KG1 (cell line): Measurements from ENCODE around the gene DNPH1.

ENCODE experiments used
- DNase-seq: peaks from one replicate; lab custom pipeline; 2025; lab: John Stamatoyannopoulos, UW

The DNPH1 gene

DNA sequence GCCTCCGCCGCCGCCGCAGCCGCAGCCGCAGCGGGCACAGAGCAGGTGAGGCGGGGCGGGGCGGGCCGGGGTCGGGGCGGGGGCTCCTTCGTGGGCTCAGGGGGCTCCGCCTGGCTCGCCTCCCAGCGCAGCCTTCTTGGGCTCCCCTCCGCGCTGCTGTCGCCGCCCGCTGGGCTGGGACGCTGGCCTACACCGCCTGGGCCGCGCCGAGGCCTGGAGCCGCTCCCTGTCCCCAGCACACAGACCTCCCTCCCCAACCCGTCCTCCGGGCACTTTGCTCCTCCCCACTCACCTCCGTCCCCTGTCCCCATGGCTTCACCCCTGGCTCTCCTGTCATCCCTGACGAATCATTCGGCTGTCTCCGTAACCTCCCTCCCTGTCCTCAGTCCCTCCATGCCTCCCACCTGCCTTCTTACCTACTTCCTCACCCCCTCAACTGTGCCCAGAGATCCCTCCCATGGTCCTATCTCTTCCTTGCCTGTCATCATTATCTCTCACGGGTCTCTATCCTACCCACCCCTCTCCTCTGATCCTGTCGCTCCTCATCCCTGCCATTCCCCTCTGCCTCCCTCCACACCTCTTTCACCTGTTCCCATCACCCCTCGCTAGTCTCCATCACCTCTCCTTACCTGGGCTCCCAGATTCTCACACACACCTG lies 14.5 kb upstream of the DNPH1 start:
- no peak for DNase-seq

- DNase-seq = no peak
Measured at GRCh38 chr6:43242908-43243663, 13.8 kb upstream of the DNPH1 start, which contains the start of gene TTBK1. TTBK1 (plus strand) TSS chr6:43243481; CDS start chr6:43246661, 3,180 bp downstream.

DNA sequence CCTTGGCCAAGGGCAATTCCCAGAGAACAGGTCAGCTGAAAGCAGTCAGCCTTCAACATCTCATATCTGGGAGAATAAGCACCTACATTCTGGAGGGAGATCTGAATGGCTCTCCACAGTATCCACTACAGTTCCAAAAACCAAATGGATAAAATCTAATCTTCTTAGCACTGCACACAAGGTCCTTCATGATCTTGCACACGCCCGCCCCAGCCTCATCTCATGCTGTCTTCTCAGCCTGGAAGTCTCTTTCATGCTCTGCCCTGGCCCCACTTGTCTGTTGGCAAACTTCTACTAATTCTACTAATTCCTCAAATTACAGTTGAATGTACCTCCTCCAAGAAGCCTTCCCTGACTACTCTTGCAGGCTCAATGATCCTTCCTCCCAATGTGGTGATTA lies 12.2 kb upstream of the DNPH1 start:
- no peak for DNase-seq

DNA sequence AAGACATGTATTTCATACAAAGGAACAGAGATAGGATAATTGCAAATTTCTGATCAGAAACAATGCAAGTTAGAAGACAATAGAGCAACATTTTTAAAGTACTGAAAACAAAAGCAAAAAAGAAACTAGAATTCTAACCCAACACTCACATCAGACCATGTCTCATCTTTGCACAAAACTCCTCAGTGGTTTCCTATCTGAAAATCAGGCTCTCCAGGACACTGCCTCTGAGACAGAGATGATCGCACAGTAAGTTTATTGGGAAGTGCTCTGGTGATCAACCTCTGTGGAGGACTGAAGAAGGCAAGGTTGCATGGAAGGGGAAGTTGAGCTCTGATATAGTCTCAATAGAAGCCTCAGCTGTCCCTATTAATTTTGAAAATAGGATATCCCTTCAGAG lies 11.7 kb upstream of the DNPH1 start:
- DNase-seq = no peak

DNA sequence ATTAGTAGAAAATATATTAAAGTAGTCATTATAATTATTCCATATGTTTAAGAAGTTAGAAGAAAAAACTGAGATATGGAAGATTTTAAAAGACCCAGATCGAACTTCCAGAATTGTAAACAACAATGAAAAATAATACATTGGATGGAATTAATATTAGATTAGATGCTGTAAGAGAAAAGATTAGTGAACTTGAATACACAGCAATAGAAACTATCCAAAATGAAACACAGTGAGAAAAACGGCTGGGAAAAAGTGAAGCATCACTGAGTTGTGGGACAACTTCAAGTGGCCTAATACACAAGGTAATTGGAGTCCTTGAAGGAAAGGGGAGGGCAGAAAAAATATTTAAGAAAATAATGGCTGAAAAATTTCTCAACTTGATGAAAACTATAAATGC lies 9.8 kb upstream of the DNPH1 start:
- DNase-seq = no peak

- no peak for DNase-seq
Measured at GRCh38 chr6:43235841-43236240, 6.6 kb upstream of the DNPH1 start.

DNA sequence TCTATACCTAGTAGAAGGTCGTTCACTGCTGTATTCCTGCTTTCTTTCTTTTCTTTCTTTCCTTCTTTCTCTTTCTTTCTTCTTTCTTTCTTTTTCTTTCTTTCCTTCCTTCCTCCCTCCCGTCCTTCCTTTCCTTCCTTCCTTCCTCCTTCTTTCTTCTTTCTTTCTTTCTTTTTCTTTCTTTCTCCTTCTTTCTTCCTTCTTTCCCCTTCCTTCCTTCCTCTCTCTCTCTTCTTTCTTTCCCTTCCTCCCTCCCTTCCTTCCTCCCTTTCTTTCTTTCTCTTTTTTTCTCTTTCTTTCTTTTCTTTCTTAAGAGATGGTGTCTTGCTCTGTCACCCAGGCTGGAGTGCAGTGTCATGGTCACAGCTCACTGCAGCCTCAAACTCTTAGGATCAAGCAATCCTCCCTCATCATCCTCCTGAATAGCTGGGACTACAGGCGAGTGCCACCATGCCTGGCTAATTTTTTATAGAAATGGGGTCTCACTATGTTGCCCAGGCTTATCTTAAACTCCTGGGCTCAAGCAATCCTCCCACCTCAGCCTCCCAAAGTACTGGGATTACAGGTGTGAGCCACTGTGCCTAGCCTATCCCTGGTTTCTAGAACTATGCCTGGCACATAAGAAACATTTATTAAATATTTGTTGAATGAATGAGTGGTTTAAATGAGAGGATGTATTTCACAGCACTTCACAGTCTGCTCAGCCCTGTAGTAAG lies 2.6 kb upstream of the DNPH1 start:
- DNase-seq = no peak

DNA sequence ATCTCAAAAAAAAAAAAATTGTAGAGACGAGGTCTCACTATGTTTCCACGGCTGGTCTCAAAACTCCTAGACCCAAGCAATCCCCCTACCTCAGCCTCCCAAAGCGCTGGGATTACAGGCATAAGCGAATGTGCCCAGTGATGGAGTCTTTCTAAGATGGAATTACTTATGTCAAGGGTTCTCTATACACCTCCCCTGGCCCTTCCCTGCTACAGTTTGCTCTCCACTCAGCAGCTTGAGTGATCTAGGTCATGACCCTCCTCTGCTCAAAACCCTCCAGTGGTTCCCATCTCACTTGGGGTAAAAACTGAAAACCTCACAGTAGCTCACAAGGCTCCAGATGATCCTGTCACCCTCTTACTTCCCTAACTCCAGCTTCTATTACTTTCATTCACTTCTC lies 1.8 kb upstream of the DNPH1 start:
- DNase-seq = no peak

DNA sequence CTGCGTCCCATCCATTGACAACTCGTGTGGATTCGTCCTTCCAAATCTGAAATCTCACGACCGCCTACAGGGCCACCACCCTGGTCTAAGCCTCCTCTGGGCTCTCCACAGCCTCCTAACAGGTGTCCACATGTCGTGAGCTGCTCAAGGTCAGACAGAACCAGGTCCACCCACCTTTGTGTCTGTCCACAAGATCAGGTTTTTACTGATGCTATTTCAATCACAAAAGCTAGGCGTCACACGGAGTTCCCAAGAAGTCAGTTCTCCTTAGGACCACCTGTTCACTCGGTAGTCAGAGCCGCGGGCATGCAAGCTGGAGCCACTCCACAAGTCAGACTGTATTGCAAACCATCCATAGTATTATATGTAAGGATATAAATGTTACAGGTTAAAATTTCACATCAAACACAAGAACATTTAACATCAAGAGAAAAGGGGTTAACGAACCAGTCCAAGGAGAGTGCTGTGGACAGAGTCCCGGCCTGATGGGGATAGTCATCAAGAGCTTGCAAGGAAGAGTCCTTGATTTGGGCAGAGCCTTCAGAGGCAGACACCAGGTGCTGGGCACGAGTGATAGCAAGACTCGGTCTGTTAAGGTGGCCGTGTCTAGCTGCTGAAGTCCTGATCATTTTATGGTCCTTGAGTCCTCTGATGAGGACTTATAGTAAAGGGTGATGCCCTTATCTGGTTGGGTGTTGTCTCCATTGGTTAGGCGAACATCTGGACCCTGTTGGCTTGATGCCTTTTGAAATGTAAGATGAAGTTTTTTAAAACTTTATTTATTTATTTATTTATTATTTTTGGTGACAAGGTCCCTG lies 731 bp upstream of the DNPH1 start:
- no peak for DNase-seq

- DNase-seq = no peak
Measured at GRCh38 chr6:43226192-43226851, 3.0 kb downstream of the DNPH1 start.

DNA sequence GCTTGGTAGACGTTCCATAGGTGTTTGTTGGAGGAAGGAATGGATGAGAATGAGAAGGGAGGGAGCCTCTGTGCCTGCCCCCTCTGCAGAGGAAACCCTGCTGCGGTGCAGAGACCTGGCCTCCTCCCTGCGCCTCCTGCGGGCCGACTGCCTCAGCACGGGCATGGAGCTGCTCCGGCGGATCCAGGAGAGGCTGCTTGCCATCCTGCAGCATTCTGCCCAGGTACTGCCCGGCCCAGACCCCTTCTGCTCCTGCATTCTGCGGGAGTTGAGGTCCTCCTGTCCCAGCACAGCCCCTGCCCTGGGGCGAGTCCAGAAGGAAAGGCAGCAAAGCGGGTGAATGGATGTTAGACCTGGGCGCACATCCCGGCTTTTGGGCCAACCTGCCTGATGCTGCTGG lies 6.1 kb downstream of the DNPH1 start:
- DNase-seq = no peak

GRCh38 chr6:43222418-43223059 lies 6.7 kb downstream of the DNPH1 start:
- DNase-seq = no peak

GRCh38 chr6:43221046-43221972 lies 8.0 kb downstream of the DNPH1 start:
- no peak for DNase-seq

DNA sequence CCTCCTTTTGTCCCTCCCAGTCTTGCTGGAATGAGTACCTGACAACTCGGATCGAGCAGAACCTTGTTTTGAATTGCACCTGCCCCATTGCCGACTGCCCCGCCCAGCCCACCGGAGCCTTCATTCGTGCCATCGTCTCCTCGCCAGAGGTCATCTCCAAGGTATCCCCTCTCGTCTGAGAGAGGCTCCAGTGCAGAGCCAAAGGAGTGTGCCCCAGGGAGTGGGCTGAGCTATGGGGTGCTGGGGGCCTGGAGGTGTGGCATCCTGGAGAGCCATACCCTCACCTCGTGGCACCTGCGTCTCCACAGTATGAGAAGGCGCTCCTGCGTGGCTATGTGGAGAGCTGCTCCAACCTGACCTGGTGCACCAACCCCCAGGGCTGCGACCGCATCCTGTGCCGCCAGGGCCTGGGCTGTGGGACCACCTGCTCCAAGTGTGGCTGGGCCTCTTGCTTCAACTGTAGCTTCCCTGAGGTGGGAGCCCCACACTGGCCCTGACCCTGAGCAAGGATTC lies 8.8 kb downstream of the DNPH1 start:
- DNase-seq = no peak

DNA sequence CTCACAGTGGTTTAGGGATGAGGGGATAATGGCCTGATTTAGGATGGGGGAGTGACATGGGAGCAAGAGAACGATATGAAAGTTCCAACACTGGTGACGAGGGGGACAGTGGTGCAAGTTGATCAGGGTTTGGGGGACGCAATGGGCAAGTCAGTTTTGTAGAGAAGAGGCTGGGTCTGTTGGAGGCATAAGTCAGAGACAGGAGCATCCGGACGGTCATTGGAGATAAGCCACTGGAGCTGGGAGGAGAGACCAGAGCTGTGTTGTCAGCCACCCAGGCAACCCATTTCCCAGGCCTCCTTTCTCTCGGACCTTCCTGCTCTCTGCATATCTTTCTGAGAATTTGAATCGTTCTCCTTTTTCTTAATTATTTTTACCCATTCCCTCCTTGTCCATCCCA lies 9.5 kb downstream of the DNPH1 start:
- DNase-seq = no peak

GRCh38 chr6:43219119-43219518 lies 10.2 kb downstream of the DNPH1 start:
- no peak for DNase-seq

DNA sequence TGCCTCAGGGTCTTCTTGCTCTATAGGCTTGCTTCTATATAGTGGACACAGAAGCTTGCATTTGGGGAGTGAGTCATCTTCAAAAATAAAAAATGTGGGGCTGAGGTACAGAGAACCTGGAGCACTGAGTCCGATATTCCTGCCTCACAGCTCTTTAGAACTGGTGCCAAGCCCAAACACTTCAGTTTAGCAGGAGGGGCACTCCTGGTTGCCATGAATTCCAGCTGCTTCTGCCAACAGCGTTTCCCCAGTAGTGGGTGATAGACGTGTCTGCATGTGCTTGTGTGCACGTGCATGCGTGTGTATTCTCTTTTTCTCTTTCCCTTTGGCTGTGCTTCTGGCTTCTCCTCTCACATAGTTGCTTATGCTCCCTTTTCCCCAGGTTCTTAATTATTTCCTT lies 11.9 kb downstream of the DNPH1 start:
- DNase-seq = no peak

GRCh38 chr6:43216200-43216599 lies 13.1 kb downstream of the DNPH1 start:
- DNase-seq = no peak

DNA sequence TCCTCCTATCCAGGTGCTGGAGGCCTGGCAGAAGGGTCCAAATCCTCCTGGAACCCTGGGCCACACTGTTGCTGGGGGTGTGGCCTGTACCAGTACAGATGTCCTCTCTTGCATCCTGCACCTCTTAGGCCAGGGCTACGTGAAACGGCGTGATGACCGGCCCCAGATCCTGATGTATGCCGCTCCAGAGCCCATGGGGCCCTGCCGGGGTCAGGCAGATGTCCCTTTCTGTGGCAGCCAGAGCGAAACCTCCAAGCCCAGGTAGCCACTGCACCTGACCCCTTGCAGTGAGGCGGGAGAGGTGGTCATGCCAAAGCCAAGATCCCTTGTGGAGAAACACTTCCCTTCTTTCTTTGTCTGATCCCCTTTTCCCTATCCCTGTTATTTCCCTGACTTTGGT lies 14.2 kb downstream of the DNPH1 start:
- DNase-seq = no peak

- DNase-seq = no peak
Measured at GRCh38 chr6:43213431-43213830, 15.8 kb downstream of the DNPH1 start.
